Calu3 (cell line): ENCODE data around the gene ABCA13. TPM values are rescaled to one million over a fixed set of nuclear protein-coding genes. Genes with fewer than 3 reads are reported as not detected.

ENCODE experiments used
- BruUV-seq: library from RNA; stranded (reverse); fragments of 400-500 nt; replicated peaks from 2 replicates; lab custom pipeline; 2021; lab: Mats Ljungman, UMichigan
- CTCF ChIA-PET: fragments of 300-600 bp; sonication (Branson Sonifier 250); formaldehyde crosslinking; loops from one replicate; lab custom pipeline; 2022; ENCODE audit warnings: antibody characterized with exemption; lab: Charles Lee
- DNase-seq: peaks from one replicate; pipeline ENCODE4 v3.0.0; 2022
- H3K27ac Mint-ChIP-seq: one replicate; pipeline ENCODE4 v1.8.0; 2022; ENCODE audit warnings: mixed read lengths; ENCODE audit not compliant: unreplicated experiment
- H3K27me3 Mint-ChIP-seq: one replicate; pipeline ENCODE4 v1.8.0; 2022; ENCODE audit warnings: mixed read lengths; ENCODE audit not compliant: unreplicated experiment
- H3K36me3 Mint-ChIP-seq: one replicate; pipeline ENCODE4 v1.8.0; 2022; ENCODE audit warnings: mild to moderate bottlenecking, moderate library complexity, mixed read lengths; ENCODE audit not compliant: insufficient read depth, unreplicated experiment
- H3K4me1 Mint-ChIP-seq: one replicate; pipeline ENCODE4 v1.8.0; 2022; ENCODE audit warnings: mild to moderate bottlenecking, low read depth, mixed read lengths; ENCODE audit not compliant: unreplicated experiment
- H3K4me3 Mint-ChIP-seq: one replicate; pipeline ENCODE4 v1.8.0; 2022; ENCODE audit warnings: mild to moderate bottlenecking, low read depth, moderate library complexity, mixed read lengths; ENCODE audit not compliant: unreplicated experiment
- H3K9me3 Mint-ChIP-seq: one replicate; pipeline ENCODE4 v1.8.0; 2022; ENCODE audit warnings: low read depth, mixed read lengths; ENCODE audit not compliant: unreplicated experiment
- intact Hi-C: fragments of 100-400 bp; cut with micrococcal nuclease; formaldehyde crosslinking; loops from one replicate; pipeline ENCODE4 v1.10.0; 2022; ENCODE audit not compliant: unreplicated experiment
- total RNA-seq: library from RNA; stranded (reverse); gene quantifications from 2 replicates; pipeline ENCODE4 v1.2.3, GENCODE V29; 2022
- TF ChIP-seq, protein P1 (sequence below): fragments of 200-600 bp; IDR thresholded peaks from one replicate; pipeline ENCODE4 v1.8.0; 2022; ENCODE audit warnings: antibody characterized with exemption; ENCODE audit not compliant: unreplicated experiment

ABCA13 gene
- total RNA-seq, 1 experiment from 2014 or later, result 12.1 TPM

GRCh38 chr7:48366096-48366495 is 194.8 kb downstream of the ABCA13 start:
- intact Hi-C loops, result no loop called here
- Mint-ChIP-seq H3K9me3 (peaks cover 7% of the 10 kb centered on the region), H3K27me3 (no peaks in the 10 kb centered on the region), H3K4me1 (peaks cover 10% of the 10 kb centered on the region), H3K27ac (no peak overlapping the region), H3K36me3 (no peaks in the 10 kb centered on the region), H3K4me3 (no peak overlapping the region)
- DNase-seq, result no peak
- TF ChIP-seq, protein P1, sequence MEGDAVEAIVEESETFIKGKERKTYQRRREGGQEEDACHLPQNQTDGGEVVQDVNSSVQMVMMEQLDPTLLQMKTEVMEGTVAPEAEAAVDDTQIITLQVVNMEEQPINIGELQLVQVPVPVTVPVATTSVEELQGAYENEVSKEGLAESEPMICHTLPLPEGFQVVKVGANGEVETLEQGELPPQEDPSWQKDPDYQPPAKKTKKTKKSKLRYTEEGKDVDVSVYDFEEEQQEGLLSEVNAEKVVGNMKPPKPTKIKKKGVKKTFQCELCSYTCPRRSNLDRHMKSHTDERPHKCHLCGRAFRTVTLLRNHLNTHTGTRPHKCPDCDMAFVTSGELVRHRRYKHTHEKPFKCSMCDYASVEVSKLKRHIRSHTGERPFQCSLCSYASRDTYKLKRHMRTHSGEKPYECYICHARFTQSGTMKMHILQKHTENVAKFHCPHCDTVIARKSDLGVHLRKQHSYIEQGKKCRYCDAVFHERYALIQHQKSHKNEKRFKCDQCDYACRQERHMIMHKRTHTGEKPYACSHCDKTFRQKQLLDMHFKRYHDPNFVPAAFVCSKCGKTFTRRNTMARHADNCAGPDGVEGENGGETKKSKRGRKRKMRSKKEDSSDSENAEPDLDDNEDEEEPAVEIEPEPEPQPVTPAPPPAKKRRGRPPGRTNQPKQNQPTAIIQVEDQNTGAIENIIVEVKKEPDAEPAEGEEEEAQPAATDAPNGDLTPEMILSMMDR, result no peak
- BruUV-seq, result no TSS peak
- CTCF ChIA-PET, result interaction anchor here (0.6 kb wide), 1 partner anchor 206 kb away, joined by 3 read pairs; no protein-coding TSS in a partner anchor

DNA sequence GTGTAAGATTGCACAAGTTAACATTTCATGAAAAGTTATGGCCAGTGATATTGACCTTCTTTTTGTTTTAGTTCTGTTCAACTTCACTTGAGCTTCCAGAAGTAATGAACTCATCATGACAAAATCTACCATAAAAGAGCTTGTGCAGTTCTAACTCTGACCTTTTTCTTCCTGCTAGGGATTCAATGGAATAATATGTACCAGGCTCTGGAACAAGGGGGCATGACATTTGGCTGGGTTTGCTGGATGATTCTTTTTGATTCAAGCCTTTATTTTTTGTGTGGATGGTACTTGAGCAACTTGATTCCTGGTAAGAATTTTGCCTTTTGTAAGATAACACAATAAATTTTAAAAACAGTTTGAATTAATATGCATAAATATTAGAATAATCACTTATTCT is 205.0 kb downstream of the ABCA13 start:
- Mint-ChIP-seq H3K36me3 (no peaks in the 10 kb centered on the region), H3K9me3 (no peaks in the 10 kb centered on the region), H3K4me1 (no peaks in the 10 kb centered on the region), H3K27me3 (no peaks in the 10 kb centered on the region), H3K27ac (no peak overlapping the region), H3K4me3 (no peak overlapping the region)
- DNase-seq, result no peak
- CTCF ChIA-PET, result no interaction called here
- BruUV-seq, result no TSS peak
- TF ChIP-seq, protein P1, result no peak
- intact Hi-C loops, result no loop called here

DNA sequence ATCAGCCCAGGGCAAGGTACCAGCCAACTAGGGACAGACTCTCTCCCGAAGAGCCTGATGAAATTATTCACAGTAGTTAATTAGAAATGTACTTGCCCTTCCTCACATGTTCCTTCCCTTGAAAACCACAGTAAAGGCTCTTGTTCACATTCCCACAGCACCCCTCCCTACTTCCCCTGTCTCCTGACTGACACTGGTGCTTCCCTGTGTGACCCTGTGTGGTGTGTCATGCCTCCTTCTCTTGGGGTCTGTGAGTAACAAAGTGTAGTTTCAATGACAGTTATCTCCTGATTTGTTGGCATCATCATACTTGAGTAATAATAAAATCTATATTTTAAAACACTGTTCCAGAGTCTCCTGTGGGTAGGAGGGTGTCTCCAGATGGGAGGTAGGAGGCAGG is 209.7 kb downstream of the ABCA13 start:
- CTCF ChIA-PET, result no interaction called here
- TF ChIP-seq, protein P1, result no peak
- no peaks in the 10 kb centered on the region for H3K9me3 Mint-ChIP-seq
- intact Hi-C loops, result no loop called here
- BruUV-seq, result no TSS peak
- no peaks in the 10 kb centered on the region for H3K4me1 Mint-ChIP-seq
- no peak overlapping the region for H3K4me3 Mint-ChIP-seq
- no peaks in the 10 kb centered on the region for H3K27me3 Mint-ChIP-seq
- no peak overlapping the region for H3K27ac Mint-ChIP-seq
- H3K36me3 Mint-ChIP-seq, result no peaks in the 10 kb centered on the region
- no peak for DNase-seq

DNA sequence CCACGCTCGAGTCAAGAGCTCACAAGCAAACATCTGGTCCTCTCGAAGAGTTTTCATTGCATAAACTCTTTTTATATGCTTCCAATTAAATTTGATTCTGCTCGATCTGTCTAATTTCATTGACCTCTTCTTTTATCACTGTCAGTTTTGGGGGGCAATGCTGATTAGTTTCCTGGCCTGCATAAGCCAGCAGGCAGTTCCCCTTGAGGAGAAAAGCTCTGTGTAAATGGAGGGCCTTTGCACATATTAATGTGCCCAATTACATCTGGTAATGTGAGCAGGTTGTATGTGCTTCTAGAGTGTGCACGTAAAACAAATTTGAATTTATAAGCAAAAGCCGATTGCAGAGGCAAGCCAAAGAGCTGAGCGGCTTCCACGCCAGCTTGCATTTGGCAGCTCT is 210.3 kb downstream of the ABCA13 start:
- TF ChIP-seq, protein P1, result no peak
- H3K4me1 Mint-ChIP-seq, result no peaks in the 10 kb centered on the region
- BruUV-seq, result no TSS peak
- no peak for DNase-seq
- intact Hi-C loops, result no loop called here
- H3K27ac Mint-ChIP-seq, result no peak overlapping the region
- CTCF ChIA-PET, result no interaction called here
- no peaks in the 10 kb centered on the region for H3K27me3 Mint-ChIP-seq
- no peaks in the 10 kb centered on the region for H3K9me3 Mint-ChIP-seq
- H3K4me3 Mint-ChIP-seq, result no peak overlapping the region
- H3K36me3 Mint-ChIP-seq, result no peaks in the 10 kb centered on the region
